ENCODE results near the gene PPP3CB.

DNA sequence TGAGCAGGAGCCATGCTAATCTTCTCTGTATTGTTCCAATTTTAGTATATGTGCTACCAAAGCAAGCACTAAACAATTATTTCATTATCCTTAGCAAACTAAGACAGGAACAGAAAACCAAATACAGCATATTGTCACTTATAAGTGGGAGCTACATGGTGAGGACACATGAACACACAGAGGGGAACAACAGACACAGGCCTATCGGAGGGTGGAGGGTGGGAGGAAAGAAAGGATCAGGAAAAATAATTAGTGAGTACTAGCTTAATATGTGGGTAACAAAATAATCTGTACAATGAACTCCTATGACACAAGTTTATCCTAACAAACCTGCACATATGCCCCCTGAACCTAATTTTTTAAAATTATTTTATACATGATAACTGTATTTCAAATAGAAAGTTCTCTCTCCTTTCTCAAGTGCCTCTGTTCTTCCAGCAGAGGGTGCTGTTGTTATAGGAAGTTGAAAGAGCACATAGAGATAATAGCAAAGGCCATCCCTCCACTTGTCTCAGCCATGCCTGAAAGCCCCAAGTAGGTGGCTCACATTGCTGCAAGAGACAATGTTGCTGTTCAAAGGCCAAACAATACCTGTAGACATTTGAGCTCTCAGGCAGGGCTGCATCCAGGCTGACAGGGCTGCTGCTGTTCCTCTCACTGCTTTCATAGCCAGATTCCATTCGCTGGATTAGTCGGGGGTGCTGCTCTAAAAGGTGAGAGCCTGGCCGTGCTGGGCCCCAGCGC is 33.4 kb upstream of the PPP3CB start:
- TF ChIP-seq ARNTL (CRISPR knock-in tag; IDR thresholded peaks at IDR 0.05; ENCODE audit: borderline replicate concordance, low read depth): no peak
- no peak for TF ChIP-seq ZNF70 (CRISPR knock-in tag; IDR thresholded peaks at IDR 0.05)
- TF ChIP-seq ZNF8 (CRISPR knock-in tag; IDR thresholded peaks at IDR 0.05): no peak
- no peak for TF ChIP-seq ISL1 (CRISPR knock-in tag; IDR thresholded peaks at IDR 0.05)
- TF ChIP-seq, protein P1, sequence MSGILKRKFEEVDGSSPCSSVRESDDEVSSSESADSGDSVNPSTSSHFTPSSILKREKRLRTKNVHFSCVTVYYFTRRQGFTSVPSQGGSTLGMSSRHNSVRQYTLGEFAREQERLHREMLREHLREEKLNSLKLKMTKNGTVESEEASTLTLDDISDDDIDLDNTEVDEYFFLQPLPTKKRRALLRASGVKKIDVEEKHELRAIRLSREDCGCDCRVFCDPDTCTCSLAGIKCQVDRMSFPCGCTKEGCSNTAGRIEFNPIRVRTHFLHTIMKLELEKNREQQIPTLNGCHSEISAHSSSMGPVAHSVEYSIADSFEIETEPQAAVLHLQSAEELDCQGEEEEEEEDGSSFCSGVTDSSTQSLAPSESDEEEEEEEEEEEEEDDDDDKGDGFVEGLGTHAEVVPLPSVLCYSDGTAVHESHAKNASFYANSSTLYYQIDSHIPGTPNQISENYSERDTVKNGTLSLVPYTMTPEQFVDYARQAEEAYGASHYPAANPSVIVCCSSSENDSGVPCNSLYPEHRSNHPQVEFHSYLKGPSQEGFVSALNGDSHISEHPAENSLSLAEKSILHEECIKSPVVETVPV (CRISPR knock-in tag; IDR thresholded peaks at IDR 0.05): no peak
- no peak for TF ChIP-seq TOX (CRISPR knock-in tag; IDR thresholded peaks at IDR 0.05; ENCODE audit: borderline replicate concordance)
- TF ChIP-seq ESRRG (CRISPR knock-in tag; IDR thresholded peaks at IDR 0.05): no peak
- TF ChIP-seq, protein P2, sequence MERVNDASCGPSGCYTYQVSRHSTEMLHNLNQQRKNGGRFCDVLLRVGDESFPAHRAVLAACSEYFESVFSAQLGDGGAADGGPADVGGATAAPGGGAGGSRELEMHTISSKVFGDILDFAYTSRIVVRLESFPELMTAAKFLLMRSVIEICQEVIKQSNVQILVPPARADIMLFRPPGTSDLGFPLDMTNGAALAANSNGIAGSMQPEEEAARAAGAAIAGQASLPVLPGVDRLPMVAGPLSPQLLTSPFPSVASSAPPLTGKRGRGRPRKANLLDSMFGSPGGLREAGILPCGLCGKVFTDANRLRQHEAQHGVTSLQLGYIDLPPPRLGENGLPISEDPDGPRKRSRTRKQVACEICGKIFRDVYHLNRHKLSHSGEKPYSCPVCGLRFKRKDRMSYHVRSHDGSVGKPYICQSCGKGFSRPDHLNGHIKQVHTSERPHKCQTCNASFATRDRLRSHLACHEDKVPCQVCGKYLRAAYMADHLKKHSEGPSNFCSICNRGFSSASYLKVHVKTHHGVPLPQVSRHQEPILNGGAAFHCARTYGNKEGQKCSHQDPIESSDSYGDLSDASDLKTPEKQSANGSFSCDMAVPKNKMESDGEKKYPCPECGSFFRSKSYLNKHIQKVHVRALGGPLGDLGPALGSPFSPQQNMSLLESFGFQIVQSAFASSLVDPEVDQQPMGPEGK (CRISPR knock-in tag; IDR thresholded peaks at IDR 0.05; ENCODE audit: borderline replicate concordance): no peak
- TF ChIP-seq, protein P3, sequence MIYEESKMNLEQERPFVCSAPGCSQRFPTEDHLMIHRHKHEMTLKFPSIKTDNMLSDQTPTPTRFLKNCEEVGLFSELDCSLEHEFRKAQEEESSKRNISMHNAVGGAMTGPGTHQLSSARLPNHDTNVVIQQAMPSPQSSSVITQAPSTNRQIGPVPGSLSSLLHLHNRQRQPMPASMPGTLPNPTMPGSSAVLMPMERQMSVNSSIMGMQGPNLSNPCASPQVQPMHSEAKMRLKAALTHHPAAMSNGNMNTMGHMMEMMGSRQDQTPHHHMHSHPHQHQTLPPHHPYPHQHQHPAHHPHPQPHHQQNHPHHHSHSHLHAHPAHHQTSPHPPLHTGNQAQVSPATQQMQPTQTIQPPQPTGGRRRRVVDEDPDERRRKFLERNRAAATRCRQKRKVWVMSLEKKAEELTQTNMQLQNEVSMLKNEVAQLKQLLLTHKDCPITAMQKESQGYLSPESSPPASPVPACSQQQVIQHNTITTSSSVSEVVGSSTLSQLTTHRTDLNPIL (CRISPR knock-in tag; IDR thresholded peaks at IDR 0.05; ENCODE audit: low read depth): no peak
- TF ChIP-seq BACH2 (CRISPR knock-in tag; IDR thresholded peaks at IDR 0.05; ENCODE audit: borderline replicate concordance): no peak
